T1000 (cell line): ENCODE data around the gene ZNF154.

Experiments
- DNase-seq: peaks from one replicate; lab custom pipeline; 2025; ENCODE audit warnings: mixed read lengths; lab: John Stamatoyannopoulos, UW

ZNF154 gene

GRCh38 chr19:57675881-57676280 is 33.1 kb downstream of the ZNF154 start:
- no peak for DNase-seq

GRCh38 chr19:57672466-57672865 is 36.5 kb downstream of the ZNF154 start:
- no peak for DNase-seq

- DNase-seq, result no peak
These were observed 37.7 kb downstream of the ZNF154 start for GRCh38 chr19:57671124-57671895.

GRCh38 chr19:57668635-57669034 is 40.4 kb downstream of the ZNF154 start, which contains the start of gene ZSCAN4:
Gene ZSCAN4, plus strand, starts transcription at chr19:57668935. Its CDS starts 7,211 bp downstream, at chr19:57676146.
- no peak for DNase-seq

GRCh38 chr19:57667228-57667627 is 41.8 kb downstream of the ZNF154 start:
- DNase-seq, result no peak

GRCh38 chr19:57665261-57665806 is 43.7 kb downstream of the ZNF154 start:
- no peak for DNase-seq

- peak; percentile 23 for DNase-seq
These were observed 44.5 kb downstream of the ZNF154 start for GRCh38 chr19:57664269-57665127.

- no peak for DNase-seq
These were observed 52.7 kb downstream of the ZNF154 start for GRCh38 chr19:57656346-57656745.

GRCh38 chr19:57655443-57655842 is 53.6 kb downstream of the ZNF154 start:
- no peak for DNase-seq

GRCh38 chr19:57653689-57654088 is 55.3 kb downstream of the ZNF154 start:
- no peak for DNase-seq

GRCh38 chr19:57651654-57651996 is 57.4 kb downstream of the ZNF154 start:
- DNase-seq, result no peak

- DNase-seq, result no peak
These were observed 60.5 kb downstream of the ZNF154 start for GRCh38 chr19:57648331-57649003.
